HG03378 (cell line): ENCODE measurements around the gene SIM1.
"Not testable (repeated sequence)": the region's sequence is repeated elsewhere in the genome, so short reads cannot be mapped to it uniquely, and the experiment has no call there.

Experiments used
- ATAC-seq: cut with Tn5 transposase; IDR thresholded peaks from one replicate; pipeline ENCODE4 v1.9.1; 2021; ENCODE audit warnings: mild to moderate bottlenecking, moderate library complexity; ENCODE audit not compliant: unreplicated experiment

The SIM1 gene

GRCh38 chr6:100354736-100355641 is 109.7 kb downstream of the SIM1 start:
- not testable (repeated sequence) for ATAC-seq

GRCh38 chr6:100353276-100354015 is 111.3 kb downstream of the SIM1 start:
- no peak for ATAC-seq

GRCh38 chr6:100350139-100350538 is 114.6 kb downstream of the SIM1 start:
- no peak for ATAC-seq

GRCh38 chr6:100349366-100349765 is 115.4 kb downstream of the SIM1 start:
- ATAC-seq = no peak

GRCh38 chr6:100347901-100348550 is 116.7 kb downstream of the SIM1 start:
- peak; percentile 72 for ATAC-seq

- no peak for ATAC-seq
Measured at GRCh38 chr6:100346828-100347227, 117.9 kb downstream of the SIM1 start.

GRCh38 chr6:100346203-100346602 is 118.5 kb downstream of the SIM1 start:
- no peak for ATAC-seq

- ATAC-seq = no peak
Measured at GRCh38 chr6:100344761-100345160, 120.0 kb downstream of the SIM1 start.

GRCh38 chr6:100344321-100344720 is 120.4 kb downstream of the SIM1 start:
- ATAC-seq = no peak

GRCh38 chr6:100343316-100344077 is 121.2 kb downstream of the SIM1 start:
- no peak for ATAC-seq

GRCh38 chr6:100342830-100343229 is 121.9 kb downstream of the SIM1 start:
- ATAC-seq = no peak

- no peak for ATAC-seq
Measured at GRCh38 chr6:100339574-100340255, 125.0 kb downstream of the SIM1 start.

- peak; percentile 50 for ATAC-seq
Measured at GRCh38 chr6:100338090-100338489, 126.6 kb downstream of the SIM1 start.

GRCh38 chr6:100336876-100337275 is 127.8 kb downstream of the SIM1 start:
- no peak for ATAC-seq

GRCh38 chr6:100335991-100336390 is 128.7 kb downstream of the SIM1 start:
- ATAC-seq = no peak
